DOHH2 (cell line): ENCODE results near the gene TAAR5.

Experiments used
- EZH2phosphoT487 ChIP-seq: fragments of 200-600 bp; sonication (generic); IDR thresholded peaks from 2 replicates; pipeline ENCODE4 v1.6.1; 2017; ENCODE audit warnings: borderline replicate concordance, mild to moderate bottlenecking, antibody characterized with exemption, low read length, moderate library complexity, mixed read lengths
- TF ChIP-seq, protein P1 (sequence below): fragments of 200-600 bp; sonication (generic); IDR thresholded peaks from one replicate; pipeline ENCODE4 v1.5.1; 2014; ENCODE audit warnings: antibody characterized with exemption, mild to moderate bottlenecking, low read depth, low read length; ENCODE audit not compliant: poor library complexity, severe bottlenecking

DNA sequence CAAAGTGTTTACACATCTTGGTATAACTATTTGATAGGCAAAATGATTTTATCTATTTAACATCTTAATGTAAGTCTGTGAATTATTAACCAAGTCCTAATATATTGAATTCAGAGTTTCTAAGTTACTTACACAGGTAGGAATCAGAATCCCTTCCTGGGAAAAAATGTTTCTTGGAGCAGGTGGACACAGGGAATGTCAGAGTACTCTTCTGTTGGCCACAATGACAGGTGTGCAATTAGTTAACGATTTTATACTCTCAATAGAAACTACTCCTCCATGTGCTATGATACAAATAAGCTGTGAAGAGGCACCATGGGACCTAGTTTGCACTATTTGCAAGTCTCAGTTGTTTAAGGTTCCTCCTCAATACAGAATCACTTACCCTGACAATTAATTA lies 821 bp upstream of the TAAR5 start:
- TF ChIP-seq, protein P1, sequence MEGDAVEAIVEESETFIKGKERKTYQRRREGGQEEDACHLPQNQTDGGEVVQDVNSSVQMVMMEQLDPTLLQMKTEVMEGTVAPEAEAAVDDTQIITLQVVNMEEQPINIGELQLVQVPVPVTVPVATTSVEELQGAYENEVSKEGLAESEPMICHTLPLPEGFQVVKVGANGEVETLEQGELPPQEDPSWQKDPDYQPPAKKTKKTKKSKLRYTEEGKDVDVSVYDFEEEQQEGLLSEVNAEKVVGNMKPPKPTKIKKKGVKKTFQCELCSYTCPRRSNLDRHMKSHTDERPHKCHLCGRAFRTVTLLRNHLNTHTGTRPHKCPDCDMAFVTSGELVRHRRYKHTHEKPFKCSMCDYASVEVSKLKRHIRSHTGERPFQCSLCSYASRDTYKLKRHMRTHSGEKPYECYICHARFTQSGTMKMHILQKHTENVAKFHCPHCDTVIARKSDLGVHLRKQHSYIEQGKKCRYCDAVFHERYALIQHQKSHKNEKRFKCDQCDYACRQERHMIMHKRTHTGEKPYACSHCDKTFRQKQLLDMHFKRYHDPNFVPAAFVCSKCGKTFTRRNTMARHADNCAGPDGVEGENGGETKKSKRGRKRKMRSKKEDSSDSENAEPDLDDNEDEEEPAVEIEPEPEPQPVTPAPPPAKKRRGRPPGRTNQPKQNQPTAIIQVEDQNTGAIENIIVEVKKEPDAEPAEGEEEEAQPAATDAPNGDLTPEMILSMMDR: no peak
- no peak for TF ChIP-seq EZH2phosphoT487
